HUDEP-2 (cell line): Measurements from ENCODE around the gene GLIPR1.
A peak's percentile ranks its signal among the peaks of the same experiment; 100 is the strongest.
"Not testable (repeated sequence)": the region's sequence is repeated elsewhere in the genome, so short reads cannot be mapped to it uniquely, and the experiment has no call there.

Source experiments
- DNase-seq, 76 experiments: peaks; one replicate each; lab custom pipeline; 2025; ENCODE audit not compliant: unreplicated experiment in 76 of 76; lab: John Stamatoyannopoulos, UW

The GLIPR1 gene

GRCh38 chr12:75471902-75472890 is 8.4 kb upstream of the GLIPR1 start:
- DNase-seq = no peak

GRCh38 chr12:75474116-75474515 is 6.4 kb upstream of the GLIPR1 start:
- no peak for DNase-seq

GRCh38 chr12:75476071-75476470 is 4.5 kb upstream of the GLIPR1 start:
- DNase-seq = no peak

GRCh38 chr12:75477137-75477536 is 3.4 kb upstream of the GLIPR1 start:
- DNase-seq = no peak

GRCh38 chr12:75478116-75478794 is 2.3 kb upstream of the GLIPR1 start:
- DNase-seq = no peak

GRCh38 chr12:75479963-75480461 is 543 bp upstream of the GLIPR1 start:
- no peak for DNase-seq

GRCh38 chr12:75481013-75481705 is 604 bp downstream of the GLIPR1 start:
- DNase-seq = peak in 1 of 76 experiments; percentile 7

- DNase-seq = no peak
Measured at GRCh38 chr12:75481774-75482173, 1.2 kb downstream of the GLIPR1 start.

- DNase-seq = no peak
Measured at GRCh38 chr12:75482646-75483045, 2.1 kb downstream of the GLIPR1 start.

GRCh38 chr12:75483431-75483830 is 2.9 kb downstream of the GLIPR1 start:
- DNase-seq = no peak

- DNase-seq = not testable (repeated sequence)
Measured at GRCh38 chr12:75484450-75484849, 3.9 kb downstream of the GLIPR1 start.

- no peak for DNase-seq
Measured at GRCh38 chr12:75487308-75487707, 6.8 kb downstream of the GLIPR1 start.

- DNase-seq = peak in 18 of 76 experiments; percentile 1 to 33 (median 8)
Measured at GRCh38 chr12:75488553-75488952, 8.0 kb downstream of the GLIPR1 start.

GRCh38 chr12:75489187-75489586 is 8.6 kb downstream of the GLIPR1 start:
- DNase-seq = no peak

- DNase-seq = no peak
Measured at GRCh38 chr12:75489613-75490210, 9.2 kb downstream of the GLIPR1 start.

- DNase-seq = no peak
Measured at GRCh38 chr12:75491169-75491568, 10.6 kb downstream of the GLIPR1 start.

GRCh38 chr12:75503459-75503858 is 22.9 kb downstream of the GLIPR1 start:
- no peak for DNase-seq

- no peak for DNase-seq
Measured at GRCh38 chr12:75503866-75504265, 23.3 kb downstream of the GLIPR1 start.

- DNase-seq = peak in 2 of 76 experiments; percentile 2 to 8
Measured at GRCh38 chr12:75505706-75506312, 25.3 kb downstream of the GLIPR1 start.

- no peak for DNase-seq
Measured at GRCh38 chr12:75507086-75507485, 26.5 kb downstream of the GLIPR1 start.
